HUDEP-2 (cell line): ENCODE data around the gene PPP6R1.

Experiments used
- DNase-seq, 76 experiments: peaks; one replicate each; lab custom pipeline; 2025; ENCODE audit not compliant: unreplicated experiment in 76 of 76; lab: John Stamatoyannopoulos, UW

Gene PPP6R1

DNA sequence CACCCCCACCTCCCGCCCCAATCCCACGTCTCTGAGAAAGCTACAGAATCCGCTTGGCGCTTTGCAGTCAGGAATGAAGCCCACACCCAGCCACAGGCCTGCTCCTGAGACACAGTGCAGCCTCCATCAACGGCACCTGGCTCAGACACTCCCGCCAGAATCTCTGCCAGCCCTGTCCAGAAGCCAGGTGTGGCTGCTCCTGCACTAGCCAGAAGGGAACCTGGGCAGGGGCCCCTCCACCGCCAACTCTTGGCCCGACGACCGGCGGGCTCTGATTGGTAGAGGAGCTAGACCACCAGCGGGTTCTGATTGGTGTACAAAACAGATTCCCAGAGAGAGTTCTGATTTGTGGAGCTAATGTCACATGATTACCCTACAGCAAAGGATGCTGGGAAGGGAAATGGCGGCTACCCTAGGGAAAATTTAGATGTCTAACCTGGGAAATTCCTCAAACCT, 2.9 kb upstream of the PPP6R1 start:
- DNase-seq = no peak

GRCh38 chr19:55259540-55260210, 858 bp upstream of the PPP6R1 start:
- no peak for DNase-seq

DNA sequence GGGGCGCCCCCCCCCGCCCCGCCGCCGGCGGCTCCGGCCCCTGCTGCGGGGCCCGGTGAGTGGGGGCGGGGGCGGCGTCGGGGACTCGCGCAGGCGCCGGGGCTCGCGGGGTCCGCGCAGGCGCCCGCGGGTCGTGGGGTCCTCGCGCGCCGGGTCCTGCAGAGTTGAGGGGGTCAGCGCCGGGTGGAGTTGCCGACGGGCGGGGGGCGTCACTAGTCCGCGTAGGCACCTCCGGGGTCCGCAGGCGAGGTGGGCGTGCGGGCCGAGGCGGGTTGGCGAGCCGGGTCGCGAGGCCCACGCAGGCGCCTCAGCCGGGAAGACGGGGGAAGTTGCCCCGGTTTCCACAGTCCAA, 365 bp downstream of the PPP6R1 start:
- peak in 2 of 76 experiments; percentile 17 to 29 for DNase-seq

DNA sequence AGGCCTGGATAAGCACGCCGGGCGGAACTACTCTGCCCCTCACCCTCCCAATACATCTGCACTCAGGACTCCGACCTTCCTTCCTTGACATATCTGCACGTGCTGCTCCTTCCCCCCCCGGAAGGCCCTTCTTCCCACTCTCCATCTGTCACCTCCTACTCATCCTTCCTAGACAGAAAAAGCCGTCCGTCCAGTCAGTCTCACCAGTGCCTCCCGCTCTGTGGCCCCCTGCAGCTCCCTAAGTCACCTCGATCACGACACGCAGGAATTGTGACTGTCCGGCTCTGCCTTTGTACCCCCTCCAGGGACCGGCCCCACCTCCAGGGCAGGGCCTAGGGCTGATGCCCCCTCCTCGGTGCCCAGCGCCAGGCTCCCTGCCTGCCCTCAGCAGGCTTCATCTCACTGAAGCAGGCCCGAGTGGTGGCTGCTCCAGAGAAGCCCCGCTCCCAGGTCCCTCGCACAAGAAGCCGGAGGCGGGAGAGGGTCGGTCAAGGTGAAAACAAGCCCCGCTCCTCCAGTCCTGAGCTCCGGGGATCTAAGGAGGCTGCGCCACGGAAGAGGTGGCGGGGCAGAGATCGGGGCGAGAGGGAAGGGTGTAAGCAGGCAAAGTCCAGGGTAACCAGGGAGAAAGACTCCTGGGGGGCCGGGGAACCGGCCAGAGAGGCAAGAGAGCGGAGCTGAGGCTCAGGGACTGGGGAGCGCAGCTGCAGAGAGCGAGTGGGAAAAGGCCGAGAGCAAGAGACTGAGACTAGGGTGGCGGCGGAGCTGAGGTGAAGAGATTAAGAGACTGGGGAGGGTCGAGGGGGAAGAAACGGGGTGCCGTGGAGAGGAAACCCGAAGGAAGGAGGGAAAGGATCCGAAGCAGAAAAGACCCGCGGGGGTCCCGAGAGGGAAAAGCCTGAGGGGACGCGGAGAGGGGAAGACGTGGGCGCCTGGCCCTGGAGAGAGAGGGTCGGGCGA, 1.1 kb downstream of the PPP6R1 start:
- peak in 21 of 76 experiments; percentile 18 to 43 (median 31) for DNase-seq

GRCh38 chr19:55256562-55257460, 2.0 kb downstream of the PPP6R1 start:
- DNase-seq = peak in 13 of 76 experiments; percentile 22 to 48 (median 30)

GRCh38 chr19:55255618-55256423, 3.0 kb downstream of the PPP6R1 start:
- peak in 12 of 76 experiments; percentile 10 to 51 (median 28) for DNase-seq

DNA sequence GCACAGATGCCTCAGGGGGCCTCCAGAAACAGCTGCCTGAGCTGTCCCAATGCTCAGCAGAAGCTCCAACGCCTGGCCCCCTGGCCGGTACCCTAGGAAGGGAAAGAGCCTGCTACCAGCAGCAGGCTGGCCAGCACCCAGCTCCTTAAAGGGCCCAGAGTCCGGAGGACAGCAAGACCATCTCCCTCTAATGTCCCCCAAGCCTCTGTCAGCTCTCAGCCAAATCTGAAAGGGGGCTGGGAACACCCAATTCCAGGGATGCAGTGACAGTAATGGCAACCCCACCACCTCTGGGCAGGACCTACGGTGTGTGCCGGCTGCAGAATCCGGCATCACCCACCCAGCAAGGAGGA, 4.2 kb downstream of the PPP6R1 start:
- no peak for DNase-seq

DNA sequence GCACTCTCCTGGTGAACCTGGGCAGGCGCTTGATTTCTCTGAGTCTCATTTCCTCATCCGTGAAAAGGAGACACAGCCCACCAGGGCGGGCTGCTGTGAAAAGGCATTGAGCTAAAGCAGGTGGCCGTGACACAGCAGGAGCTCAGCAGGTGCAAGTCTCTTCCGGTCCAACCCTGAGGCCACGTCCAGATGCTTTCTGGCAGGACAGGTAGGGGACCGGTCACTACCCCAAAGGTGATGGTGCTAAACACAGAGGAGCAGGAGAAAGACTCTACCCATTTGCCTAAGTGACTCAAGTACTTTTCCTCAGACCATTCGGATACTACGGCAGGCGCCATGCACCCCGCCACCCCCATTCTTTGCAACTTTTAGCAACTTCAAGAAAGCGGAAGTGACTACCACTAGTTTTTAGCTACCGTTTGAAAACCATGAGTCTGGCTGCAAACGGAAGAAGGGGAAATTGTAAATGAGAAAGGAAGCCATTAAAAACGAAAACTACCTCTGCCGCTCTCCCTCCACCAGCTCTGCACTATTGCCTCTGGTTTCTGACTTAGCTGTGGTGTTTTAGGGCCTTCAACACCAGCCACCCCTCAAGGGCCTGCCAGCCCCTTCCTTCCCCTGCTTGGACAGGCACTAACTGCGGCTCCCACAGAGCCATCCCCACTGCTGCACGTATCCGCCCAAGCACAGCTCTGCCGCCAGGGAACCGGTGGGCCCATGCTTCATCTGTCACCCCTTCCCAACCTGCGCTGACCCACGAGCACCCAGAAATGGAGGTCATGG, 4.8 kb downstream of the PPP6R1 start:
- DNase-seq = peak in 9 of 76 experiments; percentile 12 to 45 (median 27)

DNA sequence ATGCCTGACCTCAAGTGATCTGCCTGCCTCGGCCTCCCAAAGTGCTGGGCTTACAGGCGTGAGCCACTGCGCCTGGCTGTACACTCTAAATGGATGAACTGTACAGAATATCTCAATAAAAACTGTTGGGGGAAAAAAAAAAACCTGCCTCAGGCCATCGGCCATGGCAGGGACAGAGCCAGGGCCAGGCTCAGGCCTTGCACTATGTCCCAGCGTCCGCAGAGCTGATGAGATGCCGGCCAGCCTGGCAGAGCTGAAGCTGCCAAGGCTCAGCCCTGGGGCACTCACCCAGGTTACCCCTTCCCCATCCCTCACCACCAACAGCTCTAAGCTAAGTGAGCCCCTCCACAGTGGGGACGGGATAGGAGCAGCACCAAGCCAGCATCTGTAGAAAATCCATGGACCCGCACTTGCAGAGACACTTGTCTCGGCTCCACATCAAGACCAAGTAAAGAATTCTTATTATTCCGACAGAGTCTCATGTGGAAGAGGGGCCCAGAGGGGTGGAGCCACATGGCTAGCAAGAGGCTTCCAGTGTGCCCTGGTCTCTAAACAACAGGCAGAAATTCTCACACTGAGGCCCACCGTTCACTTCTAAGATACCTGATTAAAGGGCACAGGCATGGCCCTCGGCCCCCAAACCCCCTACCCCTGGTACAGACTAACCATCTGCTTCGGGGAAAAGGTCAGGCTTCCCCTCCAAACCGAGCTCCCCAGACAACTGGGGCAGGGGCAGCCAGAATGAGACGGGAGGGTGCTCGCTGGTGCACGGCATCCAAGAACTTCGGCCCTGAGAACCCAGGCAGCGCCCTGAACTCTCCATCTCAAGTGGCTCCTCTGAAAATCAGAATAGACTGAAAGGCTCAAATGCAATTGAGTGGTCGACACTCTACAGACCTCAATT, 5.8 kb downstream of the PPP6R1 start:
- DNase-seq = no peak

GRCh38 chr19:55251341-55252081, 7.3 kb downstream of the PPP6R1 start:
- peak in 53 of 76 experiments; percentile 17 to 72 (median 42) for DNase-seq

GRCh38 chr19:55250262-55251036, 8.4 kb downstream of the PPP6R1 start:
- no peak for DNase-seq

- DNase-seq = no peak
Observed at GRCh38 chr19:55249841-55250240, 9.0 kb downstream of the PPP6R1 start.

DNA sequence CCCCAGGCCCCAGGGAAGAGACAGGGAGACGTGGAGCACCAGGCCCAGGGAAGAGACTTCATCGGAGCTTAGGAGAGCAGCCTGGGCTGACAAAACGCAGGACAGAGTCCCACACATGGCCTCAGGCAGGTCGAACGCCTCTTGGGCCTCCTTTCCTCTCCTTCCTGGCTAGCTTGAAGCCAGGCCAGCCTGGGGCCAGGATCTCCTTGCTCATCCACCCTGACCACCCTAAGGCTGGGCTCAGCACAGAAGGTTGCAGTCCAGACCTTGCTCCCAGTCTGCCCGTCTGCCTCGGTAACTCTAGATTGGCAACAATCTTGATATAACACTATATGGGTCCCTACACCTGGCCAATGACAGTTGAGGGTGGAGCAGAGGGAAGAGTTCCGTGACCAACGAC, 10.1 kb downstream of the PPP6R1 start:
- DNase-seq = no peak

DNA sequence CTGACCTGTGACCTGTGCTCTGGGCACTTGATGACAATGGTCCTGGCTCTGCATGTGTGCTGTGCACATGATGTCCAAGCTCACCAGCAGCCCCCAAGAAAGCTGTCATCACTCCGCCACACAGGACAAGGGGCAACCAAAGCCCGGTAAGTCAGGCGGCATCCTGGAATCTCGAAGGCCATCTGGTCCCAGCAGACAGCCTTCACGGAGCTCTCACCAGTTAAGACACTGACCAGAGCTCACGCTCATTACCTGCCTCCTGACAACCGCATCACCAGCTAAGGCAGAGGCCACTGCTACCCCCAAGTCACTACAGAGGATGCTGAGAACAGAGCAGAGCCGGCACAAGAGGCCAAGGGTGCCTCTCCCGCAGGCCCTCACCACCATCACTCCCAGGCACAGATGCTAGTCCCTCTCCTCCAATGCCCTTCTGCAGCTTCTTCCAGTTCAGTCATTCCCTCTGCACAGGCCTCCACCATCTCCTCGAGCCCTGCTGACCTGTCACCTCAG, 10.6 kb downstream of the PPP6R1 start:
- DNase-seq = no peak

DNA sequence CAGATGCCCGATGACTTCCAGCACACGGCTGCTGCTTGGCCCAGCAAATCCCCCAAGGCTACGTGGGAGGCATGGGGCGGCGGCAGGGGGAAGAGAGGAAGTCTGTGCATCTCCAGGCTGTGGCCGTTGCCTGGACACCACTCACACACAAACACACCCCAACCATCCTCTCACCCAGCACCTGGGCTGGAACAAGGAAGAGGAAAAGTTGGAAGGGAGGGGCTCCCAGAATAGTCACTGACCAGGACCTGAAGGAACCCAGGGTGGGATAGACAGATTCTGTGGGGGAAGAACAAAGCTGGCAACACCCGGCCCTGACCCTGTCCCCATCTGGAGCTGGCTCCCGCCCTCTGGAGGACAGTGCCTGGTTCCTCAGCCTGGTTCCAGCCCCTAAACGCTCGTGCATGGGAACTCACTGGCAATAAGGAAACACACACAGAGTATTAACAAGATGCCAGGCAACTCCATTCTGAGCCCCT, 11.2 kb downstream of the PPP6R1 start:
- DNase-seq = peak in 1 of 76 experiments; percentile 18
